CD1c-positive myeloid dendritic cell (primary cell): ENCODE results near the gene MT2A.
A peak's percentile ranks its signal among the peaks of the same experiment; 100 is the strongest.

Source experiments
- DNase-seq: peaks from one replicate; pipeline ENCODE4 v3.0.0-alpha.2; 2016; ENCODE audit errors: extremely low spot score

Gene MT2A

DNA sequence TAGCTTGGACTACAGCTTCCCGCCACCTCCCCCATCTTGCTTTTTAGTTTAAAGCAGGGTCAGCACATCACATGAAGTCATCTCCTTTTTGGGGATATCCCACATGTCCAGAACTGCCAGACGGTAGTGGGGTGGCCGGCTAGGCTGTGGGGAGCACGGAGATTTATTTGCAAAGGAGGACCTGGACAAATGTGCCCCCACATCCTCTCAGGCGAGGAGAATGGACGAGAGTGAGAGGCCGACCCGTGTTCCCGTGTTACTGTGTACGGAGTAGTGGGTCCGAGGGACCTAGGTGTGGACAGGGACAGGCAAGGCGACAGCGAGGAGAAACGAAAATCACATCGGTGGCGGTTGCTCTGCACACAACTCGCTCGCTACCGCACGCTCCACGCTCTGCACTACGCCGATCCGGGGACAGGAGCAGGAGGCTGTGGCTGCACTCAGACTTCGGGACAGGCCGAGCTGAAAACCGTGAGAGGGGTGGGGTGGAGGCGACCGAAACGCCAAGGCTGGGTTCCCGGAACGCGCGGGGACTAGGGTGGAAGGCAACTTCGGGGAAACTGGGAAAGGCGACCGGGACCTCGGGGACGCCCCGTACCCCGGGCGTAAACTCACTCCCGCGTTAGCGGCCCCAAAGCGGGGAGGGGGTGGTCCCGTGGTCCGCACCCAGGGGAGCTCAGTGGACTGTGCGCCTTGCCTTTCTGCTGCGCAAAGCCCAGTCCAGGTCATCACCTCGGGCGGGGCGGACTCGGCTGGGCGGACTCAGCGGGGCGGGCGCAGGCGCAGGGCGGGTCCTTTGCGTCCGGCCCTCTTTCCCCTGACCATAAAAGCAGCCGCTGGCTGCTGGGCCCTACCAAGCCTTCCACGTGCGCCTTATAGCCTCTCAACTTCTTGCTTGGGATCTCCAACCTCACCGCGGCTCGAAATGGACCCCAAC is 29.7 kb downstream of the MT2A start, which contains the start of gene MT1A:
MT1A (plus strand) TSS at position 853 of the 937 bp plus-strand sequence; CDS start at position 926, 73 bp downstream.
- DNase-seq, result no peak

DNA sequence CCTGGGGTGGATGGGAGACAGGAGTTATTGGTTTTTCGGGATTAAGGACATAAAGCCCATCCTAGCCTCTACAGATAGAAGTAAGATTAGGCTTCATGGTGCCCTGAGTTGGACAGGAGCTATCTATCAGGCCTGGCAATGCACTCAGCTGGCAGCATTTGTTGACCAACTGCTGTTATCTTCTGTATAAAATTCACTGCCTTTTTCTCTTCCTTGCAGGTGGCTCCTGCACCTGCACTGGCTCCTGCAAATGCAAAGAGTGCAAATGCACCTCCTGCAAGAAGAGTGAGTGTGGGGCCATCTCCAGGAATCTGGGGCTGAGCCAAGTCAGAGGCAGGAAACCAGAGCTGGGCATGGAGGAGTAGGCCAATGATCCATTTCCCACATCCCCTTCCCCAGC is 30.7 kb downstream of the MT2A start:
- DNase-seq, result no peak

DNA sequence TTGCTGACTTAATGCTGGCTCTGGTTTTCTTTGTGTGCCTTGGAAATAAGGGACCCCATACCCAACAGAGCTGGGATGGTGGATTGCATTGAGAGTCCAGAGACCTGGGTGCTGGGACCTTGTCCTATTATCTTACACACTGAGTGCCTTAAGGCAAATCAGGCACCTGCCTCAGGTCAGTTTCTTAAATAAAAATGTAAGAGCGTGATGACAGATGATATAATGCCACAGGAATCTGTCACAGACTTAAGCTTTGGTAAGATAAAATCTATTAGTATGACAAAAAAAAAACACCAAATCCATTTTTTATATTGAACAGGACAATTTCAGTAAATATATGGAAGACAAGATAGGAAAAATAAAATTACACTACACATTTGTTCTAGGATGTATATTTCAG is 31.7 kb downstream of the MT2A start:
- DNase-seq, result no peak

DNA sequence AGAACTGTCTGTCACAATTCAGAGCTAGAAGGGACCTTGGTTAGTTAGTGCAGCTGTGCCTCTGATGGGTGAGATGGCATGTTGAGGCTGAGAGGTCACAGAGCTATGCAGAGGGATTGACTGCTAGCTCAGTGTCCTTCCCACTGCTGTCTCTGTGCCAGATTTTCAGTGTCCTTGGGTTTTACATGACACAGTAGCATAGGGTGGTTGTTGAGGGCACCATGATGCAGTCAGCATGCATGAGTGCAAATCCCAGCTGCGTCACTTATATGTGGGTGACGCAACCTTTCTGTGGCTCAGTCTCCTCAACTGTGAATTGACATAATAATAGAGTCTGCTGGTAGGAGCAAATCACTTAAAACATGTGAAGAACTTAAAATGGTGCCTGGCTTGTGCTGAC is 32.8 kb downstream of the MT2A start:
- DNase-seq, result no peak

DNA sequence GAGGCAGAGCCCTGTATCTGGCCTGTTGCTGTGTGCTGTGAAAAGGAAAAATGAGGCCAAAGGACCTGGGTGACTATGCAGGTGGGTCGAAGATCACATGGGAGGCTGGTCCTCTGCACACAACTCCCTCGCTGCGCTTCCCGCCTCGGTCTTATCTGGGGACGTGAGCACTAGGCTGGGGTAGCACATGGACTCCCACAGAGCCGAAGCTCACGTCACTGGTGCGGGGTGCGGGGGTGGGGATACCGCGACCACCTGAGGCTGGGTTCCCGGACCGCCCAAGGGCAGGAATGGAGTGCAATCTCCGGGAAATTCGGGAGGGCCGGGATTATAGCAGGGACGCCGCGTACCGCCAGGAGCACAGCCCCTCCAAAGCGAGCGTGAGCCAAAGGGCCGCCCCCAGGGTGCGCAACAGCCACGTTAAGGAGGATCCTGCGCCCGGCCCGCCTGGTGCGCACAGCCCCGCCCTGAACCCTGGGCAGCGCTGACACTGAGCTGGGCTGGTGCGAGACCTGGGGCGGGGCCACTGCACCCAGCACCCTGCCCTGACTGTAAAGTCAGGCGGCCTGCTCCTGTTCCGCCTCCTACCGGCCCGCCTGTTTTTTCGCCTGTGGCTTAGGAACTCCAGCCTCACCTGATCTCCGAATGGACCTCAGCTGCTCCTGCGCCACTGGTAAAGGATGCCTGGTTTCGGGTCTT is 34.8 kb downstream of the MT2A start:
- peak; percentile 86 for DNase-seq

DNA sequence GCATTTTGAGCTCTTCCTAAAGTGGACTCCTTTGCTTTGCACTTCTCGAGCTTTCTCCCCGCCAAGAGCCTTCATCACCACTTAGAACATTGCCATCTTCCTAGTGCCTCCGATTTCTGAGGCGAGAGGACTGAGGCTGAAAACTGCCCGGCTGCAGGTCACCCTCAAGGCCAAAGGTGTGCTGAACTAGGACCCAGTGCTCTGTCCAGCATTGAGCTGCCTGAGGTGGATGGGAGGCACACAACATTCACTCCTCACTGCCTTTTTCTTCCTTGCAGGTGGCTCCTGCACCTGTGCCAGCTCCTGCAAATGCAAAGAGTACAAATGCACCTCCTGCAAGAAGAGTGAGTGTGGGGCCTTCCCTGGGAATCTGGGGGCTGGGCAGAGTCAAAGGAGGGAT is 35.4 kb downstream of the MT2A start:
- no peak for DNase-seq

DNA sequence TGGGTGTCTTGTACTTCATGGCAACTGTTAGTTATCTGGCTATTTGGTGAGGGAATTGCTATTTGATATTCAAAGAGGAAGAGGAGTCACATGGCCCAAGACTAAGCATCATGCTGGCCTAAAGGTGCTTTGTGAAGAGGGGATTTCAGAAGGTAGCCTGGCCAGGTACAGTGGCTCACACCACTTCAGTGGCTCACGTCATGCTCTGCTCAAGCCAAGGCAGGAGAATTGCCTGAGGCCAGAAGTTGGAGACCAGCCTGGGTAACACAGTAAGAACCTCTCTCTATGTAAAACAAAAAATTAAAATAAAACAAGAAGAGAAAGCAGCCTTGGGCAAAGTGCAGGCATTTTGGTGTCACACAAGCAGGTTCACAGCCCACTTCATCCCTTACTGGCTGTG is 36.9 kb downstream of the MT2A start:
- no peak for DNase-seq

DNA sequence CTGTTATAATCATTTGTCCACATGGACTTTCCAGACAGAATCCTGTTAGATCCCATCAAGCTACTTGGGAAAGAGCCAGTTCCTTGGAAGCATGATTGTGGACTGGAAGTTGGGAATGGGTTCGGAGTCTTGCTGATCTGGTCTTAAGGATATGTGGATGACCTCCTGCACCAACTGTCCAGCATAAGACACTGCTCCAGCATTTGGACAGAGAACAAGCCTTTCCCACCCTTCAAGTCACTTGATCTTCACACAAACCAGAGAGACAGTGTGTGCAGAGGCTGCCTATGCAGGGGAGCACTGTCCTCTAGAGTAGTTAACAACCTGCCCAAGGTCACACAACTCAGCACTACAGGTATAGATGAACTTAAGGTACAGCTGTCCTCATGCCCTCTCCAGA is 37.5 kb downstream of the MT2A start:
- DNase-seq, result no peak

DNA sequence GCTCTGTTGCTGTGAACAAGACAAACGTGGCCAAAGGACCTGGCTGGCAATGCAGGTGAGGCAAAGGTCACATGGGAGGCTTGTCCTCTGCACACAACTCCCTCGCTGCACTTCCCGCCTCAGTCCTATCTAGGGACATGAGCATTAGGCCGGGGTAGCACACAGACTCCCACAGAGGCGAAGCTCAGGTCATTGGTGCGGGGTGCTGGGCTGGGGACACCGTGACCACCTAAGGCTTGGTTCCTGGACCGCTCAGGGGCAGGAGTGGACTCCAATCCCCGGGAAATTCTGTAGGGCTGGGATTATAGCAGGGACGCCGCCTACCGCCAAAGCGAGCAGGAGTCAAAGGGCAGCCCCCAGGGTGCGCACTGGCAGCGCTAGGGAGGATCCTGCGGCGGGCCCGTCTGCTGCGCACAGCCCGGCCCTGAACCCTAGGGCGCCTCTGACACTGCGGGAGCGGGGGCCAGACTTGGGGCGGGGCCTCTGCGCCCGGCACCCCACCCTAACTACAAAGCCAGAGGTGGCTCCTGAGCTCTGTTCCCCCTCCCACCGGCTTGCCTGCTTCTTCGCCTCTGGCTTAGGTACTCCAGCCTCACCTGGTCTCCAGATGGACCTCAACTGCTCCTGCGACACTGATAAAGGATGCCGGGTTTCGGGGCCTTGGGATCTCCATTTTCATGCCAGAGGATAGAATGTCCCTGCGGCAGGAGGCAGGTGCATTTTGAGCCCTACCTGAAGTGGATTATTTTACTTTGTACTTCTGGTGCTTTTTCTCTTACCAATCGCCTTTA is 39.5 kb downstream of the MT2A start:
- DNase-seq, result no peak

DNA sequence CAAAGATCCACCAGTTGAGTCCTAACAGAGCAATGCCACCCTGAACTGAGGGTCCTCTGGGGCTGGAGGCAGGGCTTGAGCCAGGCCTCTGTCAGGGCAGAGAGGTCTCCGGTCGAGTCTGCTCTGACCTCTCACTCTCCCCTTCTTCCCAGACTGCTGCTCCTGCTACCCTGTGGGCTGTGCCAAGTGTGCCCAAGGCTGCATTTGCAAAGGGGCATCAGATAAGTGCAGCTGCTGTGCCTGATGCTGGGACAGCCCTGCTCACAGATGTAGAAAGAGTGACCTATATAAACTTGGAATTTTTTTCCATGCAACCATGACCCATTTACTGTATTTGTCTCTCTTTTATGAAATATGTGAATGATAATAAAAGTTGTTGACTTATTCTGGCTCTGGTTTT is 40.9 kb downstream of the MT2A start:
- no peak for DNase-seq

DNA sequence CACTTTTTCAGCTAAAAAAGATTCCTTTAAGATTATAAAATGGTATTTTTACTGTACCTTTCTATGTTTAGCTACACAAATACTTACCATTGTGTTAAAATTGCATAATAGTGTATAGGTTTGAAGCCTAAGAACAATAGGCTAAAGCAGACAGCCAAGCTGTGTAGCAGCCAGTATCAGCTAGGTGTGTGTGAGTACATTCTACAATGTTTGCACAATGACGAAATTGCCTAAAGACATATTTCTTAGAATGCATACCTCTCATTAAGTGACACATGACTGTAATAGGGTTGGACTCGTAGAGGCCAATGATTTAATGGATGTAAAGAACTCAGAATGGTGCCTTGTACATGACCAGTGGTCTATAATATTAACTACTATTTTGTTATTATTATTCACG is 41.4 kb downstream of the MT2A start:
- no peak for DNase-seq

DNA sequence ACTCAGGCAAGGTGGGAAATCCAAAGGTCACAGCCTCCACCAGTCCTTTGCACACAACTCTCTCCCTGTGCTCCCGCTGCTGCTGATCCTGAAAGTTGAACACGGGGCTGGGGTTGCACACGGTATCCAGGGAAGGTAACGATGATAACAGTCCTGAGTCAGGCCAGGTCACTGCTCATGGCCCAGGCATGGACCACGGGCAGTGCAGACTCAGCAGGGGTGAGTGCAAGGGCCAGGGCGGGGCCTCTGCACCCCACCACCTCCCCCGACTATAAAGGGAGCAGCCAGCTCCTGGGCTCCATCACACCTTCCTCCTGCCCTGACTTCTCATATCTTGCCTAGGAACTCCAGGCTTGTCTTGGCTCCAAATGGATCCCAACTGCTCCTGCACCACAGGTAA is 43.2 kb downstream of the MT2A start, which contains the start of gene MT1B:
MT1B (plus strand) TSS at position 301 of the 400 bp plus-strand sequence; CDS start at position 369, 68 bp downstream.
- DNase-seq, result no peak

DNA sequence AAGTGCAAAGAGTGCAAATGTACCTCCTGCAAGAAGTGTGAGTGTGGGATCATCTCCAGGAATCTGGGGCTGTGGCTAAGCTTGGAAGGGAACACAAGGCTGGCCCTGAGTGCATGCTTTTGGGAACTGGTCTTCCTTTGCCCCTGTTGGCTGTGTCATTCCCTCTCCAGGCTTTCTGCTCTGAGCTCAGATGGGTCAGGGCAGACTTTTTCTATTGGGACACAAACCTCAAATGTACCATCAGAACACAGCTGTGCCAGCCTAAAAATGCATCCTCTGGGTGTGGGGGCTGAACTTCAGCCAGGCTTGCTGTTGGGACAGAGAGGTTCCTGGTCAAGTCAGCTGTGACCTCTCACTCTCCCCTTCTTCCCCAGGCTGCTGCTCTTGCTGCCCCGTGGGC is 44.2 kb downstream of the MT2A start:
- no peak for DNase-seq

DNA sequence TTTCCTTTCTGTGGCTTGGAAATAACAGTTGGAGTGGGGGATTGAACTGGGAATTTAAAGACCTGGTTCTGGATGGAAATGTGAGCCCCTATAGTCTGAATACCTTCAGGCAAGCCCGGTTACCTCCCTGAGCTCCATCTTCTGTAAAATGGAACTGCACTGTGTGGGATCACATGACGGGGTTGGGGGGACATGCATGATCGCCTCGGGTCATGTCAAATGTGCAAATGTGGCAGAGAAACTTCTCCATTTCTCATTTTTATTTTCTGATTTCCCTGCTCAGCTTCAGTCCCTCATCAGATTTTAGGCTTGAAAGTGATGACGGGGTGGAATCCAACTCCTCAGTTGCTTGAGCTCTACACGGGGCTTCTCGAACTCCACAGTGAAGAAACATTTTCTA is 44.8 kb downstream of the MT2A start:
- no peak for DNase-seq

DNA sequence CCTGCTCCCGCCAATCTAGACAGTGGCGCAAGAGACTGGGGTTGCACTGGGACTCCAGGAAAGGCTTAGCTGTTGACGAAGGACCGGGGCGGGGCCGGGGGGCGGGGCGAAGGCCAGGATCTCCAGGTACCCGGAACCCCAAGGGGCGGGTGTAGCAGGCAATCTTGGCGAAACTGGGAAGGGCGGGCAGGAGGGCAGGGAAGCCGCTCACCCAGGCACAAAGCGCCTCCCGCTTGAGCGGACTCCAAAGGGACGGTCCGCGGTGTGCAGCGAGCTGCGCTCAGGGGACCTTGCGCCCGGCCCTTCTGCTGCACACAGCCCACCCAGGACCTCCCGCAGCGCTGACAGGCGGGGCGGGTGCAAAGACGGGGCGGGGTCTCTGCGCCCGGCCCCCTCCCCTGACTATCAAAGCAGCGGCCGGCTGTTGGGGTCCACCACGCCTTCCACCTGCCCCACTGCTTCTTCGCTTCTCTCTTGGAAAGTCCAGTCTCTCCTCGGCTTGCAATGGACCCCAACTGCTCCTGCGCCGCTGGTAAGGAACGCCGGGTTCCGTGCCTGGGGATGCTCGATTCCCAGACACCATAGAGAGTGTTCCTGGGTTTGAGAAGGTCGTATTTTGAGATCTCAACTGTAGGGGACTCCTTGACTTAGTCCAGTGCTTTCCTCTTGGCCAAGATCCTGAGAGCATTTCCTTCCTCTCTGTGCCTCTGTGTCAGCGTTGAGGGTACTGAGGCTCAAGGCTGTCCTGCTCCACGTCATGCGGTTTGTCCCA is 49.4 kb downstream of the MT2A start, which contains the start of gene MT1F:
MT1F (plus strand) TSS at position 405 of the 772 bp plus-strand sequence; CDS start at position 505, 100 bp downstream.
- DNase-seq, result peak; percentile 61

DNA sequence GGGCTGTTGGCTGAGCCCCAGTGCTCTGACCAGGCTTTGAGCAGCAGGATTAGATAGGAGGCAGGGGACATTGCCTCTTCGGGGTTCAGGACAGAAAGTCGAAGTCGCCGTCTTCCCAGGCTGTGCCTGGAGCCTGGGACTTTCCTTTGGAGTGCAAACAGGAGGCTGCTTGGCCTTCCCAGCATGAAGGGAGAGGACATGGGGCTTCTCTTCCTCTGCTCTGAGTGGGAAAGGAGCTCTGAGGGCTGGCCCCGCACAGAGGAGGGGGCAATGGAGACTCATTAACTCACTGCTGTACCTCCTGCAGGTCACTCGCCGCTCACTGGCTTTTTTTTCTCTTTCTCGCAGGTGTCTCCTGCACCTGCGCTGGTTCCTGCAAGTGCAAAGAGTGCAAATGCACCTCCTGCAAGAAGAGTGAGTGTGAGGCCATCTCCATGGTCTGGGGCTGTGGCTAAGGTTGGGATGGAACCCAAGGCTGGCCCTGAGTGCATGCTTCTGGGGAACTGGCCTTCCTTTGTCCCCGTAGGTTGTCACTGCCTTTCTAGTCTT is 50.0 kb downstream of the MT2A start:
- no peak for DNase-seq
